Measurements from ENCODE around the gene SLC35C1. TPM values are rescaled to one million over a fixed set of nuclear protein-coding genes. Genes with fewer than 3 reads are reported as not detected.

The SLC35C1 gene
- total RNA-seq, 1 experiment from 2014 or later = 8.9 TPM

DNA sequence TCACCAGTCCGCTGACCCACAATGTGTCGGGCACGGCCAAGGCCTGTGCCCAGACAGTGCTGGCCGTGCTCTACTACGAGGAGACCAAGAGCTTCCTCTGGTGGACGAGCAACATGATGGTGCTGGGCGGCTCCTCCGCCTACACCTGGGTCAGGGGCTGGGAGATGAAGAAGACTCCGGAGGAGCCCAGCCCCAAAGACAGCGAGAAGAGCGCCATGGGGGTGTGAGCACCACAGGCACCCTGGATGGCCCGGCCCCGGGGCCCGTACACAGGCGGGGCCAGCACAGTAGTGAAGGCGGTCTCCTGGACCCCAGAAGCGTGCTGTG lies 6.1 kb downstream of the SLC35C1 start:
- no CpG with 5 or more reads among the region's 17 CpGs for WGBS (ENCODE audit: extremely low coverage, insufficient read length, low lambda C conversion rate)
- H4K20me1 ChIP-seq (ENCODE audit: control insufficient read depth, insufficient read depth, insufficient read length) = no peaks in the 10 kb centered on the region

More for the DNA sequence above, 6.1 kb downstream of the SLC35C1 start:
- Mint-ChIP-seq H3K4me3 (no peak overlapping the region), H3K27ac (no peak overlapping the region), H3K4me1 (peaks cover 26 to 32% of the 10 kb centered on the region in 2 experiments), H3K36me3 (ENCODE audit: insufficient read depth in 1 of 3, low read depth in 3 of 3) (peaks cover 0 to 15% (median 15%) of the 10 kb centered on the region in 3 experiments; a peak in 5 of 7 replicates), H3K27me3 (ENCODE audit: low read depth) (no peaks in the 10 kb centered on the region; the same call in 1 of the 2 replicates), H3K9me3 (no peaks in the 10 kb centered on the region)
- Histone ChIP-seq H3K56ac (ENCODE audit: insufficient read length, low read depth, low read length) (no peak overlapping the region), H4K91ac (ENCODE audit: insufficient read length, low read depth, low read length) (no peak overlapping the region), H2AK5ac (ENCODE audit: insufficient read length, low read length) (no peak overlapping the region), H3K14ac (ENCODE audit: insufficient read depth, low read length) (no peak overlapping the region), H3K4me2 (ENCODE audit: insufficient read depth, insufficient read length, low read length) (no peak overlapping the region), H2BK120ac (ENCODE audit: low read depth, low read length, poor library complexity, severe bottlenecking) (no peak overlapping the region), H3K23me2 (ENCODE audit: insufficient read length, low read depth, low read length, poor library complexity, severe bottlenecking) (peaks cover under 1% of the 10 kb centered on the region), H3K79me2 (ENCODE audit: insufficient read depth, low read length) (no peaks in the 10 kb centered on the region), H3K9ac (ENCODE audit: extremely low read depth, insufficient read length, low read length) (no peak overlapping the region), H3T11ph (ENCODE audit: low read length) (no peak overlapping the region), H3K9me3 (ENCODE audit: control insufficient read depth, low read depth, low read length) (no peaks in the 10 kb centered on the region), H2BK5ac (ENCODE audit: insufficient read length, low read length) (no peak overlapping the region), H3K27ac (ENCODE audit: insufficient read length, low read depth, low read length) (no peak overlapping the region), H4K8ac (replicated peaks; ENCODE audit: insufficient read length, low read depth, low read length) (no peak overlapping the region), H3K18ac (ENCODE audit: insufficient read length, low read depth, low read length) (no peak overlapping the region), H2BK12ac (ENCODE audit: insufficient read length, low read depth, low read length) (no peak overlapping the region), H2BK15ac (ENCODE audit: low read depth, low read length) (no peak overlapping the region), H3K4me1 (ENCODE audit: insufficient read depth, low read length) (no peaks in the 10 kb centered on the region; the same call in 1 of the 2 replicates), H2BK20ac (ENCODE audit: low read depth, low read length, poor library complexity, severe bottlenecking) (no peak overlapping the region), H3K27me3 (ENCODE audit: insufficient read depth, low read length) (no peaks in the 10 kb centered on the region), H4K5ac (ENCODE audit: insufficient read length, low read depth, low read length) (no peak overlapping the region), H3K23ac (ENCODE audit: insufficient read length, low read depth, low read length) (no peak overlapping the region), H3K4ac (ENCODE audit: low read depth, low read length) (no peak overlapping the region), H2AFZ (ENCODE audit: low read length) (no peak overlapping the region), H3K79me1 (ENCODE audit: insufficient read depth, low read depth, low read length, poor library complexity, severe bottlenecking) (no peaks in the 10 kb centered on the region)
- TF ChIP-seq CTCF (conservative IDR thresholded peaks at IDR 0.05) = no peak
- no peak for DNase-seq

All from H9 (cell line).